ENCODE measurements around the gene MAPK1. TPM values are rescaled to one million over a fixed set of nuclear protein-coding genes. Genes with fewer than 3 reads are reported as not detected.
"Not testable (repeated sequence)": the region's sequence is repeated elsewhere in the genome, so short reads cannot be mapped to it uniquely, and the experiment has no call there.

The MAPK1 gene
- total and polyA plus RNA-seq, 2 experiments from 2014 or later, result 72.3 to 76.0 TPM

DNA sequence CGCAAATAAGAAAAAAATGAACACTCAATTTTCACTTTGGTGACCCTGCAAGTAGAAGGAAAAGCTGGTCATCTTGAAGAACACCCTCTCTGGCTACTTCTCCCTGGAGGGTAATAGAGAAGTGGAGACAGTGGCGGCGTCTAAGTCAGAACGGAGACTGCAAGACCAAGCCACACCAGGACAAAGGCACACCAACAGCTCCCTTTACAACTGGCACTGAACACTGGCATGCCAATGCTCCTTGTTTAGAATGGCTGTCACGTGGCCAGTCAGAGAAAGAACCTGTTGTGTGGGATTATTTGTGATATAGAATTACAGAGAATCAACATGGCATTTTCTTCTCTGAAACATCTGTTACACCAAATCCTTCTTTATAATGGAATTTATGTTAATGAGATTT, 70.6 kb downstream of the MAPK1 start:
- peaks cover 3% of the 10 kb centered on the region for H3K4me1 ChIP-seq (ENCODE audit: insufficient read depth)
- peaks cover 44% of the 10 kb centered on the region for H3K36me3 ChIP-seq (ENCODE audit: low read depth)
- H3K27ac ChIP-seq, result no peak overlapping the region
- in situ Hi-C loops (cut with MboI), result no loop called here
- H3K4me3 ChIP-seq, result no peak overlapping the region
- DNase-seq, result no peak
- H3K27me3 ChIP-seq (replicated peaks; ENCODE audit: insufficient read depth), result no peaks in the 10 kb centered on the region
- H3K9ac ChIP-seq, result no peak overlapping the region
- TF ChIP-seq EZH2phosphoT487 (IDR thresholded peaks at IDR 0.05; ENCODE audit: insufficient read depth, low read depth) (no peak), EZH2 (IDR thresholded peaks at IDR 0.05; ENCODE audit: insufficient read depth, poor library complexity, severe bottlenecking) (no peak)
- H3F3A ChIP-seq (ENCODE audit: insufficient read depth), result peaks cover 10% of the 10 kb centered on the region
- 95 to 97% methylated on average over 5 of the region's 5 CpGs for WGBS, 2 experiments (ENCODE audit: low coverage in 1 of 2, low lambda C conversion rate in 2 of 2, missing lambda C conversion rate in 2 of 2)
- H3K79me2 ChIP-seq (ENCODE audit: insufficient read depth), result peaks cover 34% of the 10 kb centered on the region
- H3K4me2 ChIP-seq (ENCODE audit: unreplicated experiment), result no peak overlapping the region
- H3K9me3 ChIP-seq (ENCODE audit: low read depth), result no peaks in the 10 kb centered on the region
- no peaks in the 10 kb centered on the region for H4K20me1 ChIP-seq (ENCODE audit: insufficient read depth)
- no peaks in the 10 kb centered on the region for H3K9me2 ChIP-seq (ENCODE audit: insufficient read depth)
- no peak overlapping the region for H2AFZ ChIP-seq

DNA sequence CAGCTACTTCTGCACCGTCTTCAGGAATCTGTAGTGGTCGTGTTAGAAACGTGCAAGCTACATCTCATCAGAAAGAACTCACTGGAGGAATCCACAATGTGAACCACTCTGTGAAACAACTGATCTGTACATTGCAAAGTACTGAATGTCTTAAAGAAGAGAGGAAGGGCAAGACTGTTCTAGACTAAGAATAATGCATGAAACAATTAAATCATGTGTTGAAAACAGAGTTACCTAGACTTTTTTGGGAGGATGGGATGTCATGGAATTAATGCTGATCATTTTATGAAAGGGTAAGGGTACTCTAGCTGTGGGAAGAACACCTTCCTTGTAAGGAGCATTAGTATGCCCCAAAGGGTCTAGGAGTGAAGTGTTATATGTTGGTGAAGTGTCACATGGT, 71.2 kb downstream of the MAPK1 start:
- Histone ChIP-seq H4K20me1 (ENCODE audit: insufficient read depth) (no peaks in the 10 kb centered on the region), H3K9me2 (ENCODE audit: insufficient read depth) (no peaks in the 10 kb centered on the region), H3K9me3 (ENCODE audit: low read depth) (no peaks in the 10 kb centered on the region), H3K4me3 (no peak overlapping the region), H3K36me3 (ENCODE audit: low read depth) (peaks cover 44% of the 10 kb centered on the region), H3K27ac (no peak overlapping the region), H3K27me3 (replicated peaks; ENCODE audit: insufficient read depth) (no peaks in the 10 kb centered on the region), H2AFZ (no peak overlapping the region), H3F3A (ENCODE audit: insufficient read depth) (peaks cover 11% of the 10 kb centered on the region), H3K4me2 (ENCODE audit: unreplicated experiment) (no peak overlapping the region), H3K4me1 (ENCODE audit: insufficient read depth) (peaks cover 9% of the 10 kb centered on the region), H3K9ac (no peak overlapping the region), H3K79me2 (ENCODE audit: insufficient read depth) (peaks cover 39% of the 10 kb centered on the region)
- in situ Hi-C loops (cut with MboI), result no loop called here
- no peak for DNase-seq
- TF ChIP-seq EZH2 (IDR thresholded peaks at IDR 0.05; ENCODE audit: insufficient read depth, poor library complexity, severe bottlenecking) (no peak), EZH2phosphoT487 (IDR thresholded peaks at IDR 0.05; ENCODE audit: insufficient read depth, low read depth) (no peak)
- 96 to 99% methylated on average over 3 of the region's 3 CpGs for WGBS, 2 experiments (ENCODE audit: low coverage in 1 of 2, low lambda C conversion rate in 2 of 2, missing lambda C conversion rate in 2 of 2)

DNA sequence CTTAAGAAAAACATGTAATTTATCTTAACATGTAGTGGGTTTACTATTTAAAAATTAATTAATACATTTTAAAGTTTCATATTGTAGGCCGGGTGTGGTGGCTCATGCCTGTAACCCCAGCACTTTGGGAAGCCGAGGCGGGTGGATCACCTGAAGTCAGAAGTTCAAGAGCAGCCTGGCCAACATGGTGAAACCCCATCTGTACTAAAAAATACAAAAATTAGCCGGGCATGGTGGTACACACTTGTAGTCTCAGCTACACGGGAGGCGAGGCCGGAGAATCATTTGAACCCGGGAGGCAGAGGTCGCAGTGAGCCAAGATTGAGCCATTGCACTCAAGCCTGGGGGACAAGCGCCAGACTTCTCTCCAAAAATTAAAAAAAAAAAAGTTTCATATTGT, 73.7 kb downstream of the MAPK1 start:
- H3K9ac ChIP-seq; DNase-seq; H3K9me2 ChIP-seq (ENCODE audit: insufficient read depth); H3K27ac ChIP-seq; H4K20me1 ChIP-seq (ENCODE audit: insufficient read depth); H3K27me3 ChIP-seq (replicated peaks; ENCODE audit: insufficient read depth); H3K4me3 ChIP-seq; H2AFZ ChIP-seq; H3K4me2 ChIP-seq (ENCODE audit: unreplicated experiment); in situ Hi-C loops (cut with MboI); H3K9me3 ChIP-seq (ENCODE audit: low read depth); H3K4me1 ChIP-seq (ENCODE audit: insufficient read depth): not testable (repeated sequence)
- H3K36me3 ChIP-seq (ENCODE audit: low read depth), result peaks cover 32% of the 10 kb centered on the region
- whole genome bisulfite sequencing, 2 experiments (ENCODE audit: low coverage in 1 of 2, low lambda C conversion rate in 2 of 2, missing lambda C conversion rate in 2 of 2), result 96 to 97% methylated on average over 10 of the region's 10 CpGs
- peaks cover 11% of the 10 kb centered on the region for H3F3A ChIP-seq (ENCODE audit: insufficient read depth)
- peaks cover 40% of the 10 kb centered on the region for H3K79me2 ChIP-seq (ENCODE audit: insufficient read depth)

DNA sequence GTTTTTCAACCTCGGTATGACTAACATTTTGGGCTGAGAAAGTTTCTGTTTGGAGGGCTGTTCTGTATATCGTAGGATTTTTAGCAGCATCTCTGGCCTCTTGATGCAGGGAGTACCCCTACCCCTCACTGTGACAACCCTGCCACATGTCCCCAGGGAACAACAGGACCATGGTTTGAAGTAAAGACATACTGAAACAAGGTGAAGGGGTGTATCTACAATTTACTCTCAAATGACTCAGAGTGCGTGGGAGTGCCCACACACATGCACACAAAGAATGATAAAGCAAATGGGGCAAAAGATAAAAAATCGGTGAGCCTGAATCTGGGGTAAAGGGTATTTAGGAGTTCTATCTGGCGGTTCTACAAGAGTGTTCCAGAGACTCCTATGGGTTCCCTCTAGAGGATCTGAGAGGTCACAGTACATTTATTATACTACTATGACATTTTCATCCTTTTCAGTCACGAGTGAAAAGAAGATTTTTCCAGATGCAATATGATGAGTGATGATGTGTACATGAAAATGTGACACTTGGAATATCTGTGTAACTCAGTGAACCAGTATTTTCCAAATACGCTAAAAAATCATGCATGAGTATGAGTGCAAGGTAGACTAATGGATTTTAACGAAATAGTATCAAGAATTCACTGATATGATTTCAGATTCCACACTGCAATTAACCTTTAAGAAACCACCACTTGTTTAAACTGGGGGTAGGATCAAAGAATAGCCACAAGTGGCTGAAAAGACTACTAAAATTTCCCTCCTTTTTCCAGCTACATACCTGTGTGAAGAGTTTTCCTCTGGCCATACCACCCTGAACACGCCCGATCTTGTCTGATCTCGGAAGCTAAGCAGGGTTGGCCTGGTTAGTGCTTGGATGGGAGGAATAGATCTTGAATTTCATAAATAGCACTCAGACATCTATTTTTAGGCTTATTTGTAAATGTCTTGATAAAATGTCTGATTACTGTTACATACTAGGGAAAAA, 75.5 kb downstream of the MAPK1 start:
- Histone ChIP-seq H2AFZ (no peak overlapping the region), H3K79me2 (ENCODE audit: insufficient read depth) (peaks cover 51% of the 10 kb centered on the region), H3K9me3 (ENCODE audit: low read depth) (no peaks in the 10 kb centered on the region), H3K27ac (no peak overlapping the region; the same call in 1 of the 2 replicates), H3K4me3 (no peak overlapping the region), H4K20me1 (ENCODE audit: insufficient read depth) (no peaks in the 10 kb centered on the region), H3K27me3 (replicated peaks; ENCODE audit: insufficient read depth) (no peaks in the 10 kb centered on the region), H3K9ac (no peak overlapping the region), H3F3A (ENCODE audit: insufficient read depth) (peaks cover 6% of the 10 kb centered on the region), H3K9me2 (ENCODE audit: insufficient read depth) (no peaks in the 10 kb centered on the region), H3K4me2 (ENCODE audit: unreplicated experiment) (no peak overlapping the region), H3K4me1 (ENCODE audit: insufficient read depth) (peaks cover 9% of the 10 kb centered on the region), H3K36me3 (ENCODE audit: low read depth) (peaks cover 26% of the 10 kb centered on the region)
- no peak for TF ChIP-seq EZH2phosphoT487 (IDR thresholded peaks at IDR 0.05; ENCODE audit: insufficient read depth, low read depth)
- no peak for TF ChIP-seq EZH2 (IDR thresholded peaks at IDR 0.05; ENCODE audit: insufficient read depth, poor library complexity, severe bottlenecking)
- DNase-seq, result peak; percentile 51
- in situ Hi-C loops (cut with MboI), result no loop called here
- WGBS, 2 experiments (ENCODE audit: low coverage in 1 of 2, low lambda C conversion rate in 2 of 2, missing lambda C conversion rate in 2 of 2), result 79 to 82% methylated on average over 11 of the region's 11 CpGs

DNA sequence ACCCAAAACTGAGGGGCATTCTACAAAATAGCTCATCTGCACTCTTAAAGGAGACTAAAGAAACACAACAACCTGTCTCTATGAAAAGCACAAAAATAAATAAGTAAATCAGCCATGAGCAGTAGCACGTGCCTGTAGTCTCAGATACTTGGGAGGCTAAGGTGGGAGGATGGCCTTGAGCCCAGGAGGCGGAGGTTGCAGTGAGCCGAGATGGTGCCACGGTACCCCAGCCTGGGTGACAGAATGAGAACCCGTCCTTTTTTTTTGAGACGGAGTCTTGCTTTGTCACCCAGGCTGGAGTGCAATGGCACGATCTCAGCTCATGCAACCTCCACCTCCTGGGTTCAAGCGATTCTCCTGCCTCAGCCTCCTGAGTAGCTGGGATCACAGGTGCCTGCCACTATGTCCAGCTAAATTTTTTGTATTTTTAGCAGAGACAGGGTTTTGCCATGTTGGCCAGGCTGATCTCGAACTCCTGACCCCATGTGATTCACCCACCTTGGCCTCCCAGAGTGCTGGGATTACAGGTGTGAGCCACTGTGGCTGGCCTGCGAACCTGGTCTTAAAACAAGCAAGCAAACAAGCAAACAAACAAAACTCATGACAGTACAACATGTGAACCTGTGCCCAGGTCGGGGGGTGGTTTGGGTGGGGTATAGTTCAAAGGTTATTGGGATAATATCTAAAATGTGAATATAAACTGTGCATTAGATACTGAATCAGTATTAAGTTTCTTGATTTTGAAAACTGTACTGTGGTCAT, 76.4 kb downstream of the MAPK1 start:
- peaks cover 52% of the 10 kb centered on the region for H3K79me2 ChIP-seq (ENCODE audit: insufficient read depth)
- H4K20me1 ChIP-seq (ENCODE audit: insufficient read depth); H3K9ac ChIP-seq; H3K9me2 ChIP-seq (ENCODE audit: insufficient read depth); H3F3A ChIP-seq (ENCODE audit: insufficient read depth); H3K27me3 ChIP-seq (replicated peaks; ENCODE audit: insufficient read depth); DNase-seq; H3K4me3 ChIP-seq; H3K9me3 ChIP-seq (ENCODE audit: low read depth); H3K27ac ChIP-seq; in situ Hi-C loops (cut with MboI); H2AFZ ChIP-seq; H3K4me1 ChIP-seq (ENCODE audit: insufficient read depth); H3K4me2 ChIP-seq (ENCODE audit: unreplicated experiment): not testable (repeated sequence)
- WGBS, 2 experiments (ENCODE audit: low coverage in 1 of 2, low lambda C conversion rate in 2 of 2, missing lambda C conversion rate in 2 of 2), result 99% methylated on average over 11 of the region's 11 CpGs
- peaks cover 23% of the 10 kb centered on the region for H3K36me3 ChIP-seq (ENCODE audit: low read depth)
